GM23338 (cell line): ENCODE data around the gene AOC2. TPM values are rescaled to one million over a fixed set of nuclear protein-coding genes. Genes with fewer than 3 reads are reported as not detected.

ENCODE experiments used
- ATAC-seq: fragments of 200-7000 bp; cut with Tn5 transposase; 3 replicates; pipeline ENCODE4 v1.9.1; 2020
- DNase-seq: peaks from one replicate; pipeline ENCODE4 v3.0.0-alpha.2; 2015; ENCODE audit warnings: low spot score
- H2AFZ ChIP-seq: fragments of 200-600 bp; sonication (generic); 2 replicates; pipeline ENCODE4 v1.8.0; 2016; ENCODE audit warnings: antibody characterized with exemption, mild to moderate bottlenecking, moderate library complexity
- H3F3A ChIP-seq: fragments of 200-600 bp; sonication (generic); replicated peaks from 2 replicates; pipeline ENCODE4 v1.8.0; 2017; ENCODE audit warnings: antibody characterized with exemption, mixed run types, low read depth
- H3K27ac ChIP-seq: fragments of 200-600 bp; sonication (generic); 2 replicates; pipeline ENCODE4 v1.6.1; 2016; ENCODE audit warnings: low read depth
- H3K27me3 ChIP-seq: fragments of 200-600 bp; sonication (generic); 2 replicates; pipeline ENCODE4 v1.8.0; 2016; ENCODE audit warnings: mild to moderate bottlenecking, mixed run types, moderate library complexity; ENCODE audit not compliant: insufficient read depth
- H3K36me3 ChIP-seq: fragments of 200-600 bp; sonication (generic); 2 replicates; pipeline ENCODE4 v1.8.0; 2016; ENCODE audit warnings: mild to moderate bottlenecking; ENCODE audit not compliant: insufficient read depth
- H3K4me1 ChIP-seq: fragments of 200-600 bp; sonication (generic); 2 replicates; pipeline ENCODE4 v1.8.0; 2016; ENCODE audit warnings: mild to moderate bottlenecking, moderate library complexity; ENCODE audit not compliant: insufficient read depth
- H3K4me2 ChIP-seq: fragments of 200-600 bp; sonication (generic); 2 replicates; pipeline ENCODE4 v1.7.1; 2017; ENCODE audit warnings: mixed run types
- H3K4me3 ChIP-seq: fragments of 200-600 bp; sonication (generic); 2 replicates; pipeline ENCODE4 v1.6.1; 2016; ENCODE audit warnings: mixed run types
- H3K79me2 ChIP-seq: fragments of 200-600 bp; sonication (generic); replicated peaks from 2 replicates; pipeline ENCODE4 v1.8.0; 2017; ENCODE audit warnings: mild to moderate bottlenecking; ENCODE audit not compliant: insufficient read depth
- H3K9me2 ChIP-seq: fragments of 200-600 bp; sonication (generic); 2 replicates; pipeline ENCODE4 v1.8.0; 2017; ENCODE audit not compliant: insufficient read depth
- H4K20me1 ChIP-seq: fragments of 200-600 bp; sonication (generic); replicated peaks from 2 replicates; pipeline ENCODE4 v1.8.0; 2017; ENCODE audit warnings: mild to moderate bottlenecking; ENCODE audit not compliant: insufficient read depth
- H3K27ac Mint-ChIP-seq: 2 replicates; pipeline ENCODE4 v1.8.0; 2020; ENCODE audit warnings: inconsistent platforms, mild to moderate bottlenecking, moderate library complexity, mixed read lengths
- H3K27me3 Mint-ChIP-seq: 3 replicates; pipeline ENCODE4 v1.8.0; 2022; ENCODE audit warnings: low read depth, mild to moderate bottlenecking, moderate library complexity, mixed read lengths, inconsistent platforms; ENCODE audit not compliant: insufficient read depth, poor library complexity
- H3K36me3 Mint-ChIP-seq: 3 replicates; pipeline ENCODE4 v1.8.0; 2021; ENCODE audit warnings: low read depth, mild to moderate bottlenecking, inconsistent platforms, moderate library complexity, mixed read lengths
- H3K4me1 Mint-ChIP-seq: 3 replicates; pipeline ENCODE4 v1.8.0; 2020; ENCODE audit warnings: mild to moderate bottlenecking, inconsistent platforms, mixed read lengths
- H3K4me3 Mint-ChIP-seq: 3 replicates; pipeline ENCODE4 v1.8.0; 2021; ENCODE audit warnings: moderate library complexity, mild to moderate bottlenecking, inconsistent platforms, mixed read lengths
- H3K9me3 Mint-ChIP-seq: 3 replicates; pipeline ENCODE4 v1.8.0; 2020; ENCODE audit warnings: moderate library complexity, mild to moderate bottlenecking, inconsistent platforms, mixed read lengths
- EZH2phosphoT487 ChIP-seq: fragments of 200-600 bp; sonication (generic); IDR thresholded peaks from one replicate; pipeline ENCODE4 v1.8.1; 2018; ENCODE audit warnings: antibody characterized with exemption; ENCODE audit not compliant: unreplicated experiment
- polyA plus RNA-seq: library from polyadenylated mRNA; unstranded; fragments of >200 nt; fragmentation: Nextera tagmentation; extraction: Ambion mirVana; gene quantifications from 2 replicates; pipeline ENCODE4 v1.2.1, GENCODE V29; 2016
- total RNA-seq: library from RNA; depleted of rRNA; stranded (reverse); fragments of >200 nt; shearing (Covaris generic); gene quantifications from 2 replicates; pipeline ENCODE4 v1.2.3, GENCODE V29; 2014
- TF ChIP-seq, protein P1 (sequence below): fragments of 250-450 bp; sonication (Bioruptor Pico); IDR thresholded peaks from 2 replicates; pipeline ENCODE4 v1.5.0; 2020; ENCODE audit warnings: mild to moderate bottlenecking, moderate library complexity
- TF ChIP-seq, protein P2 (sequence below): IDR thresholded peaks from one replicate; pipeline ENCODE4 v1.6.1; 2018; ENCODE audit warnings: antibody characterized with exemption; ENCODE audit not compliant: unreplicated experiment

Gene AOC2
- total and polyA plus RNA-seq, 2 experiments from 2014 or later = 2.0 to 5.8 TPM

DNA sequence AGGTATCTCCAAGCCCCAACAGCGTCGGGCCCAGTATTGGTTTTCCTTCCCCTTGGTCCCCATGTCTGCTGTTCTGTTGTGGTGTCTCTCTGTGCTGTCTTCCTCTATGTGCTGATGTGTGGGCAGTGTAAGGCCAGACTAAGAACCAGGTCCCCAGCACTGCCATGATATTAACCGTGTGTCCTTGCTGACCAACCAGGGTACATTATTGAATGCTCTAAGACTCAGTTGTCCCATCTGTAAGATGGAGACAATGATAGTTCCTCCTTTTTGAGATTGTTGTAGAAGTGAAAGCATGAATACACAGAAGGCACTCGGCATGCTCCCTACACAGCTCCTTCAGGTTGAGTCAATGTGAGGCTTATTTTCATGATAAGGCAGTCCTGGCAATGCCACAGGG lies 27.3 kb downstream of the AOC2 start:
- no peaks in the 10 kb centered on the region for H3K27me3 ChIP-seq
- H3K79me2 ChIP-seq = no peaks in the 10 kb centered on the region
- H3K27ac Mint-ChIP-seq = no peak overlapping the region
- H3F3A ChIP-seq = no peaks in the 10 kb centered on the region
- no peak overlapping the region for H3K27ac ChIP-seq
- TF ChIP-seq, protein P1, sequence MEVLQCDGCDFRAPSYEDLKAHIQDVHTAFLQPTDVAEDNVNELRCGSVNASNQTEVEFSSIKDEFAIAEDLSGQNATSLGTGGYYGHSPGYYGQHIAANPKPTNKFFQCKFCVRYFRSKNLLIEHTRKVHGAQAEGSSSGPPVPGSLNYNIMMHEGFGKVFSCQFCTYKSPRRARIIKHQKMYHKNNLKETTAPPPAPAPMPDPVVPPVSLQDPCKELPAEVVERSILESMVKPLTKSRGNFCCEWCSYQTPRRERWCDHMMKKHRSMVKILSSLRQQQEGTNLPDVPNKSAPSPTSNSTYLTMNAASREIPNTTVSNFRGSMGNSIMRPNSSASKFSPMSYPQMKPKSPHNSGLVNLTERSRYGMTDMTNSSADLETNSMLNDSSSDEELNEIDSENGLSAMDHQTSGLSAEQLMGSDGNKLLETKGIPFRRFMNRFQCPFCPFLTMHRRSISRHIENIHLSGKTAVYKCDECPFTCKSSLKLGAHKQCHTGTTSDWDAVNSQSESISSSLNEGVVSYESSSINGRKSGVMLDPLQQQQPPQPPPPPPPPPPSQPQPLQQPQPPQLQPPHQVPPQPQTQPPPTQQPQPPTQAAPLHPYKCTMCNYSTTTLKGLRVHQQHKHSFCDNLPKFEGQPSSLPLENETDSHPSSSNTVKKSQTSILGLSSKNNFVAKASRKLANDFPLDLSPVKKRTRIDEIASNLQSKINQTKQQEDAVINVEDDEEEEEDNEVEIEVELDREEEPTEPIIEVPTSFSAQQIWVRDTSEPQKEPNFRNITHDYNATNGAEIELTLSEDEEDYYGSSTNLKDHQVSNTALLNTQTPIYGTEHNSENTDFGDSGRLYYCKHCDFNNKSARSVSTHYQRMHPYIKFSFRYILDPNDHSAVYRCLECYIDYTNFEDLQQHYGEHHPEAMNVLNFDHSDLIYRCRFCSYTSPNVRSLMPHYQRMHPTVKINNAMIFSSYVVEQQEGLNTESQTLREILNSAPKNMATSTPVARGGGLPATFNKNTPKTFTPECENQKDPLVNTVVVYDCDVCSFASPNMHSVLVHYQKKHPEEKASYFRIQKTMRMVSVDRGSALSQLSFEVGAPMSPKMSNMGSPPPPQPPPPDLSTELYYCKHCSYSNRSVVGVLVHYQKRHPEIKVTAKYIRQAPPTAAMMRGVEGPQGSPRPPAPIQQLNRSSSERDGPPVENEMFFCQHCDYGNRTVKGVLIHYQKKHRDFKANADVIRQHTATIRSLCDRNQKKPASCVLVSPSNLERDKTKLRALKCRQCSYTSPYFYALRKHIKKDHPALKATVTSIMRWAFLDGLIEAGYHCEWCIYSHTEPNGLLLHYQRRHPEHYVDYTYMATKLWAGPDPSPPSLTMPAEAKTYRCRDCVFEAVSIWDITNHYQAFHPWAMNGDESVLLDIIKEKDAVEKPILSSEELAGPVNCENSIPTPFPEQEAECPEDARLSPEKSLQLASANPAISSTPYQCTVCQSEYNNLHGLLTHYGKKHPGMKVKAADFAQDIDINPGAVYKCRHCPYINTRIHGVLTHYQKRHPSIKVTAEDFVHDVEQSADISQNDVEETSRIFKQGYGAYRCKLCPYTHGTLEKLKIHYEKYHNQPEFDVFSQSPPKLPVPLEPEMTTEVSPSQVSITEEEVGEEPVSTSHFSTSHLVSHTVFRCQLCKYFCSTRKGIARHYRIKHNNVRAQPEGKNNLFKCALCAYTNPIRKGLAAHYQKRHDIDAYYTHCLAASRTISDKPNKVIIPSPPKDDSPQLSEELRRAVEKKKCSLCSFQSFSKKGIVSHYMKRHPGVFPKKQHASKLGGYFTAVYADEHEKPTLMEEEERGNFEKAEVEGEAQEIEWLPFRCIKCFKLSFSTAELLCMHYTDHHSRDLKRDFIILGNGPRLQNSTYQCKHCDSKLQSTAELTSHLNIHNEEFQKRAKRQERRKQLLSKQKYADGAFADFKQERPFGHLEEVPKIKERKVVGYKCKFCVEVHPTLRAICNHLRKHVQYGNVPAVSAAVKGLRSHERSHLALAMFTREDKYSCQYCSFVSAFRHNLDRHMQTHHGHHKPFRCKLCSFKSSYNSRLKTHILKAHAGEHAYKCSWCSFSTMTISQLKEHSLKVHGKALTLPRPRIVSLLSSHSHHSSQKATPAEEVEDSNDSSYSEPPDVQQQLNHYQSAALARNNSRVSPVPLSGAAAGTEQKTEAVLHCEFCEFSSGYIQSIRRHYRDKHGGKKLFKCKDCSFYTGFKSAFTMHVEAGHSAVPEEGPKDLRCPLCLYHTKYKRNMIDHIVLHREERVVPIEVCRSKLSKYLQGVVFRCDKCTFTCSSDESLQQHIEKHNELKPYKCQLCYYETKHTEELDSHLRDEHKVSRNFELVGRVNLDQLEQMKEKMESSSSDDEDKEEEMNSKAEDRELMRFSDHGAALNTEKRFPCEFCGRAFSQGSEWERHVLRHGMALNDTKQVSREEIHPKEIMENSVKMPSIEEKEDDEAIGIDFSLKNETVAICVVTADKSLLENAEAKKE (CRISPR knock-in tag) = no peak
- no peak for TF ChIP-seq EZH2phosphoT487
- H3K9me2 ChIP-seq = no peaks in the 10 kb centered on the region
- no peak for ATAC-seq
- peaks cover 8% of the 10 kb centered on the region; the same call in 2 of the 3 replicates for H3K36me3 Mint-ChIP-seq
- H3K4me2 ChIP-seq = no peak overlapping the region
- peaks cover 4% of the 10 kb centered on the region for H3K4me1 Mint-ChIP-seq
- DNase-seq = no peak
- peaks cover 24% of the 10 kb centered on the region for H3K9me3 Mint-ChIP-seq
- H3K4me3 Mint-ChIP-seq = no peak overlapping the region
- H3K36me3 ChIP-seq = no peaks in the 10 kb centered on the region; the same call in 1 of the 2 replicates
- peaks cover 2% of the 10 kb centered on the region for H3K27me3 Mint-ChIP-seq
- H3K4me1 ChIP-seq = no peaks in the 10 kb centered on the region
- no peak overlapping the region for H3K4me3 ChIP-seq
- no peak overlapping the region for H2AFZ ChIP-seq
- H4K20me1 ChIP-seq = no peaks in the 10 kb centered on the region

DNA sequence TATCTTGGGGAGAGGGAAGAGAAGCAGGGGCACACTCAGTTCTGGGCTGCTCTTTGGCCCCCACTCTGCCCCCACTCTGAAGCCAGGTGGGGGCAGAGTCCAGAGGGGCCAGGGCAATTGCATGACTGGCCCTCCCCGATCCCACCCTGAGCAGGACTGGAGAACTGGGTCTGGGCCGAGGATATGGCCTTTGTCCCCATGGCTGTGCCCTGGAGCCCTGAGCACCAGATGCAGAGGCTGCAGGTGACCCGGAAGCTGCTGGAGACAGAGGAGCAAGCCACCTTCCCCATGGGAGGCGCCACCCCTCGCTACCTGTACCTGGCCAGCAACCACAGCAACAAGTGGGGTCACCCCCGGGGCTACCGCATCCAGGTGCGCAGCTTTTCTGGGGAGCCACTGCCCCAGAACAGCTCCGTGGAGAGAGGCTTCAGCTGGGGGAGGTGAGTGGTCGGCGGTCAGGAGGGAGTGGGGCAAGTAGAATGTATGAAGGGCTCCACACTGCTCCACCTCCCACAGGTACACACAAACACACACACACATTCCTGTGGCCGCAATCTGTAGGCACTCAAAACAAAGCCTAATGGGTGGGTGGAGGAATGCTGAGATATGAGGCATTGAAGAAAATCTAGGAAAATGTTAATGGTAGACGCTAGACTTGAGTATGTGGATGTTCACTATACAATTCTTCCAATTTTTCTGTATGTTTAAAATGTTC lies 28.0 kb downstream of the AOC2 start:
- Histone ChIP-seq H3K36me3 (no peaks in the 10 kb centered on the region; the same call in 1 of the 2 replicates), H3K4me3 (no peak overlapping the region), H2AFZ (no peak overlapping the region), H3K79me2 (no peaks in the 10 kb centered on the region), H3K4me1 (no peaks in the 10 kb centered on the region), H4K20me1 (no peaks in the 10 kb centered on the region), H3K27me3 (0 out of 2 replicates have a peak, but pooled peaks cover 2% of the 10 kb centered on the region), H3K9me2 (no peaks in the 10 kb centered on the region), H3F3A (no peaks in the 10 kb centered on the region), H3K27ac (no peak overlapping the region), H3K4me2 (no peak overlapping the region)
- no peak overlapping the region for H3K27ac Mint-ChIP-seq
- H3K36me3 Mint-ChIP-seq = peaks cover 8% of the 10 kb centered on the region; the same call in 2 of the 3 replicates
- H3K9me3 Mint-ChIP-seq = peaks cover 24% of the 10 kb centered on the region
- ATAC-seq (no peak), DNase-seq (no peak)
- peaks cover 2% of the 10 kb centered on the region; the same call in 1 of the 3 replicates for H3K4me1 Mint-ChIP-seq
- H3K27me3 Mint-ChIP-seq = peaks cover 3% of the 10 kb centered on the region
- no peak overlapping the region for H3K4me3 Mint-ChIP-seq
- TF ChIP-seq, protein P2, sequence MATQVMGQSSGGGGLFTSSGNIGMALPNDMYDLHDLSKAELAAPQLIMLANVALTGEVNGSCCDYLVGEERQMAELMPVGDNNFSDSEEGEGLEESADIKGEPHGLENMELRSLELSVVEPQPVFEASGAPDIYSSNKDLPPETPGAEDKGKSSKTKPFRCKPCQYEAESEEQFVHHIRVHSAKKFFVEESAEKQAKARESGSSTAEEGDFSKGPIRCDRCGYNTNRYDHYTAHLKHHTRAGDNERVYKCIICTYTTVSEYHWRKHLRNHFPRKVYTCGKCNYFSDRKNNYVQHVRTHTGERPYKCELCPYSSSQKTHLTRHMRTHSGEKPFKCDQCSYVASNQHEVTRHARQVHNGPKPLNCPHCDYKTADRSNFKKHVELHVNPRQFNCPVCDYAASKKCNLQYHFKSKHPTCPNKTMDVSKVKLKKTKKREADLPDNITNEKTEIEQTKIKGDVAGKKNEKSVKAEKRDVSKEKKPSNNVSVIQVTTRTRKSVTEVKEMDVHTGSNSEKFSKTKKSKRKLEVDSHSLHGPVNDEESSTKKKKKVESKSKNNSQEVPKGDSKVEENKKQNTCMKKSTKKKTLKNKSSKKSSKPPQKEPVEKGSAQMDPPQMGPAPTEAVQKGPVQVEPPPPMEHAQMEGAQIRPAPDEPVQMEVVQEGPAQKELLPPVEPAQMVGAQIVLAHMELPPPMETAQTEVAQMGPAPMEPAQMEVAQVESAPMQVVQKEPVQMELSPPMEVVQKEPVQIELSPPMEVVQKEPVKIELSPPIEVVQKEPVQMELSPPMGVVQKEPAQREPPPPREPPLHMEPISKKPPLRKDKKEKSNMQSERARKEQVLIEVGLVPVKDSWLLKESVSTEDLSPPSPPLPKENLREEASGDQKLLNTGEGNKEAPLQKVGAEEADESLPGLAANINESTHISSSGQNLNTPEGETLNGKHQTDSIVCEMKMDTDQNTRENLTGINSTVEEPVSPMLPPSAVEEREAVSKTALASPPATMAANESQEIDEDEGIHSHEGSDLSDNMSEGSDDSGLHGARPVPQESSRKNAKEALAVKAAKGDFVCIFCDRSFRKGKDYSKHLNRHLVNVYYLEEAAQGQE = no peak
